DMS153 treated with DMSO at 0.1 percent for 48 hours (cell line): ENCODE data around the gene LMTK2.
A peak's percentile ranks its signal among the peaks of the same experiment; 100 is the strongest.
"Not testable (repeated sequence)": the region's sequence is repeated elsewhere in the genome, so short reads cannot be mapped to it uniquely, and the experiment has no call there.

ENCODE experiments used
- DNase-seq: peaks from one replicate; lab custom pipeline; 2025; ENCODE audit not compliant: unreplicated experiment; lab: John Stamatoyannopoulos, UW

Gene LMTK2

GRCh38 chr7:98102170-98102569 lies 4.5 kb upstream of the LMTK2 start:
- DNase-seq, result no peak

- no peak for DNase-seq
These were observed 619 bp upstream of the LMTK2 start for GRCh38 chr7:98105942-98106544.

- no peak for DNase-seq
These were observed 655 bp downstream of the LMTK2 start for GRCh38 chr7:98107313-98107721.

- DNase-seq, result peak; percentile 36
These were observed 3.8 kb downstream of the LMTK2 start for GRCh38 chr7:98110249-98111022.

- no peak for DNase-seq
These were observed 5.4 kb downstream of the LMTK2 start for GRCh38 chr7:98112077-98112476.

- DNase-seq, result no peak
These were observed 9.3 kb downstream of the LMTK2 start for GRCh38 chr7:98115746-98116525.

GRCh38 chr7:98116656-98117461 lies 10.2 kb downstream of the LMTK2 start:
- DNase-seq, result no peak

- DNase-seq, result no peak
These were observed 12.7 kb downstream of the LMTK2 start for GRCh38 chr7:98119256-98119918.

GRCh38 chr7:98120559-98120958 lies 13.9 kb downstream of the LMTK2 start:
- no peak for DNase-seq

GRCh38 chr7:98121388-98121787 lies 14.7 kb downstream of the LMTK2 start:
- not testable (repeated sequence) for DNase-seq

- no peak for DNase-seq
These were observed 16.7 kb downstream of the LMTK2 start for GRCh38 chr7:98123365-98123696.

GRCh38 chr7:98125759-98126158 lies 19.1 kb downstream of the LMTK2 start:
- no peak for DNase-seq

GRCh38 chr7:98126311-98127142 lies 19.9 kb downstream of the LMTK2 start:
- DNase-seq, result no peak

- no peak for DNase-seq
These were observed 21.7 kb downstream of the LMTK2 start for GRCh38 chr7:98128346-98128745.

- DNase-seq, result no peak
These were observed 24.3 kb downstream of the LMTK2 start for GRCh38 chr7:98130959-98131358.

GRCh38 chr7:98133181-98133580 lies 26.5 kb downstream of the LMTK2 start:
- DNase-seq, result no peak

- no peak for DNase-seq
These were observed 27.1 kb downstream of the LMTK2 start for GRCh38 chr7:98133621-98134303.

- DNase-seq, result no peak
These were observed 28.0 kb downstream of the LMTK2 start for GRCh38 chr7:98134420-98135228.
